Sigmoid colon (tissue), 7 donors: ENCODE results near the gene CLIC4. TPM values are rescaled to one million over a fixed set of nuclear protein-coding genes. Genes with fewer than 3 reads are reported as not detected.

ENCODE experiments used
- DNase-seq: peaks from one replicate; pipeline ENCODE4 v3.0.0-alpha.2; 2019
- H3K27ac ChIP-seq, 4 donors: fragments of 200-600 bp; sonication (generic); one replicate each; pipeline ENCODE4 v1.5.1; 2016 to 2019; ENCODE audit warnings: mild to moderate bottlenecking in 1 of 4
- H3K27me3 ChIP-seq, 3 donors: fragments of 200-600 bp; sonication (generic); one replicate each; pipeline ENCODE4 v1.5.1; 2019; ENCODE audit warnings: mild to moderate bottlenecking in 1 of 3
- H3K36me3 ChIP-seq, 4 donors: fragments of 200-600 bp; sonication (generic); one replicate each; pipeline ENCODE4 v1.5.1; 2016 to 2019
- H3K4me1 ChIP-seq, 4 donors: fragments of 200-600 bp; sonication (generic); one replicate each; pipeline ENCODE4 v1.5.1; 2017 to 2019
- H3K4me3 ChIP-seq, 4 donors: fragments of 200-600 bp; sonication (generic); one replicate each; pipeline ENCODE4 v1.5.1; 2017 to 2019; ENCODE audit warnings: mild to moderate bottlenecking in 2 of 4, moderate library complexity in 1 of 4
- H3K9me3 ChIP-seq, 4 donors: fragments of 200-600 bp in 3 of 4; sonication (generic) in 3 of 4; one replicate each; pipeline versions ENCODE4 v1.5.1 to v1.6.1; 2013 to 2019
- CTCF ChIP-seq, 4 experiments: fragments of 450-650 bp in 3 of 4; fragments of 200-600 bp in 1 of 4; IDR thresholded peaks; one replicate each; pipeline ENCODE4 v1.5.1; 2016 to 2019; ENCODE audit warnings: antibody characterized with exemption in 4 of 4, mild to moderate bottlenecking in 3 of 4, moderate library complexity in 2 of 4
- EP300 ChIP-seq, 4 donors: sonication (generic); formaldehyde crosslinking; IDR thresholded peaks; one replicate each; pipeline ENCODE4 v1.6.1; 2017; ENCODE audit warnings: antibody characterized with exemption in 4 of 4
- POLR2A ChIP-seq, 2 donors: fragments of 450-650 bp; IDR thresholded peaks; one replicate each; pipeline ENCODE4 v1.6.1; 2016; ENCODE audit warnings: antibody characterized with exemption in 2 of 2, mild to moderate bottlenecking in 2 of 2, moderate library complexity in 2 of 2
- POLR2AphosphoS5 ChIP-seq, 4 donors: sonication (generic); formaldehyde crosslinking; IDR thresholded peaks; one replicate each; pipeline ENCODE4 v1.6.1; 2017; ENCODE audit warnings: antibody characterized with exemption in 4 of 4
- WGBS, 2 donors: extraction: QIAGEN DNeasy Blood & Tissue Kit; methylation state at CpG; one replicate each; pipeline ENCODE4 v1.1.7; 2013; 5-methylcytosine and 5-hydroxymethylcytosine counted together
- intact Hi-C: fragments of 100-400 bp; cut with DNase I; formaldehyde crosslinking; loops from one replicate; pipeline ENCODE4 v1.15.1; 2023
- polyA plus RNA-seq, 3 donors: library from polyadenylated mRNA; stranded (reverse); fragments of 200-250 nt; gene quantifications; one replicate each; pipeline ENCODE4 v1.2.3, GENCODE V29; 2013
- total RNA-seq, 4 donors: library from RNA; depleted of rRNA; stranded (reverse); fragments of >200 nt; gene quantifications; one replicate each; pipeline ENCODE4 v1.1.0, GENCODE V29; 2016
- donor health status: healthy with polysubstance abuse.
- donor health status: Bipolar disorder and iron deficiency.
- donor health status: healthy.

CLIC4 gene
- total and polyA plus RNA-seq, 7 donors: 37.8 to 443 (median 334) TPM

- WGBS, 2 donors: 81 to 82% methylated on average over 5 of the region's 5 CpGs
- H3K36me3 ChIP-seq: no peaks in the 10 kb centered on the region
- TF ChIP-seq CTCF (IDR thresholded peaks at IDR 0.05) (no peak), POLR2A (IDR thresholded peaks at IDR 0.05) (no peak), EP300 (IDR thresholded peaks at IDR 0.05) (no peak), POLR2AphosphoS5 (IDR thresholded peaks at IDR 0.05) (no peak)
- H3K27me3 ChIP-seq: no peaks in the 10 kb centered on the region
- no peak for DNase-seq
- no peak overlapping the region for H3K4me3 ChIP-seq
- peaks cover 0 to 7% (median 5%) of the 10 kb centered on the region in 4 donors for H3K4me1 ChIP-seq
- intact Hi-C loops: no loop called here
- no peaks in the 10 kb centered on the region for H3K9me3 ChIP-seq
- no peak overlapping the region for H3K27ac ChIP-seq
Observed at GRCh38 chr1:24713736-24714135, 31.5 kb upstream of the CLIC4 start.

- WGBS, 2 donors: 86 to 89% methylated on average over 8 of the region's 8 CpGs
- Histone ChIP-seq H3K4me1 (peaks cover 0 to 7% (median 6%) of the 10 kb centered on the region in 4 donors), H3K9me3 (no peaks in the 10 kb centered on the region), H3K4me3 (no peak overlapping the region), H3K27me3 (no peaks in the 10 kb centered on the region), H3K36me3 (no peaks in the 10 kb centered on the region), H3K27ac (peak overlapping the region; percentile 21 to 49 (median 32))
- TF ChIP-seq POLR2A (IDR thresholded peaks at IDR 0.05) (no peak), CTCF (IDR thresholded peaks at IDR 0.05) (no peak), POLR2AphosphoS5 (IDR thresholded peaks at IDR 0.05) (no peak), EP300 (IDR thresholded peaks at IDR 0.05) (no peak)
- intact Hi-C loops: no loop called here
- peak; percentile 78 for DNase-seq
Observed at GRCh38 chr1:24714859-24715520, 30.3 kb upstream of the CLIC4 start.

GRCh38 chr1:24715658-24716057 is 29.6 kb upstream of the CLIC4 start:
- no peak for DNase-seq
- TF ChIP-seq POLR2AphosphoS5 (IDR thresholded peaks at IDR 0.05): no peak
- peak overlapping the region in 2 of 4 donors; percentile 21 to 49 for H3K27ac ChIP-seq

GRCh38 chr1:24717887-24718650 is 27.2 kb upstream of the CLIC4 start:
- 83 to 92% methylated on average over 8 of the region's 8 CpGs for WGBS, 2 donors
- Histone ChIP-seq H3K36me3 (no peaks in the 10 kb centered on the region), H3K4me3 (no peak overlapping the region), H3K9me3 (no peaks in the 10 kb centered on the region), H3K27ac (no peak overlapping the region), H3K4me1 (peaks cover 0 to 6% (median 5%) of the 10 kb centered on the region in 4 donors), H3K27me3 (no peaks in the 10 kb centered on the region)
- no peak for TF ChIP-seq EP300 (IDR thresholded peaks at IDR 0.05)
- no peak for TF ChIP-seq CTCF (IDR thresholded peaks at IDR 0.05)
- no peak for TF ChIP-seq POLR2AphosphoS5 (IDR thresholded peaks at IDR 0.05)
- no peak for DNase-seq
- intact Hi-C loops: no loop called here

More at GRCh38 chr1:24715658-24716057, 29.6 kb upstream of the CLIC4 start:
- Histone ChIP-seq H3K27me3 (no peaks in the 10 kb centered on the region), H3K4me3 (no peak overlapping the region), H3K4me1 (peaks cover 0 to 7% (median 6%) of the 10 kb centered on the region in 4 donors), H3K9me3 (no peaks in the 10 kb centered on the region), H3K36me3 (no peaks in the 10 kb centered on the region)
- intact Hi-C loops: no loop called here
- WGBS, 2 donors: 96% methylated on average over 7 of the region's 7 CpGs

GRCh38 chr1:24720152-24720551 is 25.1 kb upstream of the CLIC4 start:
- H3K27me3 ChIP-seq: no peaks in the 10 kb centered on the region
- H3K9me3 ChIP-seq: no peaks in the 10 kb centered on the region
- WGBS, 2 donors: 71 to 85% methylated on average over 12 of the region's 12 CpGs
- DNase-seq: peak; percentile 94
- no peak overlapping the region for H3K4me3 ChIP-seq
- H3K36me3 ChIP-seq: no peaks in the 10 kb centered on the region
- TF ChIP-seq EP300 (IDR thresholded peaks at IDR 0.05) (no peak), POLR2AphosphoS5 (IDR thresholded peaks at IDR 0.05) (peak; percentile 36 to 67 (median 49)), POLR2A (IDR thresholded peaks at IDR 0.05) (no peak)
- peaks cover 0 to 6% (median 3%) of the 10 kb centered on the region in 4 donors for H3K4me1 ChIP-seq
- peak overlapping the region; percentile 44 to 68 (median 52) for H3K27ac ChIP-seq
- intact Hi-C loops: no loop called here
